OCI-LY7 (cell line): Measurements from ENCODE around the gene SHISA5. TPM values are rescaled to one million over a fixed set of nuclear protein-coding genes. Genes with fewer than 3 reads are reported as not detected.
"Not testable (repeated sequence)": the region's sequence is repeated elsewhere in the genome, so short reads cannot be mapped to it uniquely, and the experiment has no call there.

Experiments used
- BruUV-seq: library from RNA; stranded (reverse); fragments of 400-500 nt; replicated peaks from 2 replicates; lab custom pipeline; 2021; lab: Mats Ljungman, UMichigan
- CTCF ChIA-PET: fragments of 300-600 bp; sonication (Branson Sonifier 250); formaldehyde crosslinking; loops from one replicate; lab custom pipeline; 2022; ENCODE audit warnings: antibody characterized with exemption; ENCODE audit not compliant: unreplicated experiment; lab: Charles Lee
- POLR2A ChIA-PET: fragments of 300-600 bp; sonication (Branson Sonifier 250); formaldehyde crosslinking; loops from one replicate; lab custom pipeline; 2022; ENCODE audit warnings: antibody characterized with exemption; lab: Charles Lee
- DNase-seq: peaks from one replicate; pipeline ENCODE4 v3.0.0-alpha.2; 2015; ENCODE audit warnings: low spot score
- H2AFZ ChIP-seq: fragments of 200-600 bp; sonication (generic), shearing (Covaris generic); 2 replicates; pipeline ENCODE4 v1.6.1; 2014; ENCODE audit warnings: mild to moderate bottlenecking, antibody characterized with exemption, low read length, moderate library complexity
- H3K27ac ChIP-seq: fragments of 200-600 bp; sonication (generic); 2 replicates; pipeline ENCODE4 v1.5.1; 2014; ENCODE audit warnings: mixed run types, low read depth, mild to moderate bottlenecking, moderate library complexity, low read length, inconsistent platforms; ENCODE audit not compliant: poor library complexity, severe bottlenecking
- H3K36me3 ChIP-seq: fragments of 200-600 bp; sonication (generic); 2 replicates; pipeline ENCODE4 v1.6.1; 2014; ENCODE audit warnings: mild to moderate bottlenecking, antibody characterized with exemption, low read length, moderate library complexity, mixed read lengths; ENCODE audit not compliant: insufficient read depth
- H3K4me1 ChIP-seq: fragments of 200-600 bp; sonication (generic); 2 replicates; pipeline ENCODE4 v1.5.1; 2014; ENCODE audit warnings: mild to moderate bottlenecking, low read length; ENCODE audit not compliant: insufficient read depth, poor library complexity, severe bottlenecking
- H3K4me2 ChIP-seq: fragments of 200-600 bp; sonication (generic); 2 replicates; pipeline ENCODE4 v1.6.1; 2014; ENCODE audit warnings: mild to moderate bottlenecking, low read length
- H3K4me3 ChIP-seq: fragments of 200-600 bp; sonication (generic); 2 replicates; pipeline ENCODE4 v1.5.1; 2014; ENCODE audit warnings: mild to moderate bottlenecking, low read depth, low read length; ENCODE audit not compliant: poor library complexity, severe bottlenecking
- H3K79me2 ChIP-seq: fragments of 200-600 bp; sonication (generic); 2 replicates; pipeline ENCODE4 v1.6.1; 2016; ENCODE audit warnings: low read depth, mild to moderate bottlenecking, low read length, moderate library complexity, mixed read lengths; ENCODE audit not compliant: insufficient read depth
- H3K9me2 ChIP-seq: fragments of 200-600 bp; sonication (generic); 2 replicates; pipeline ENCODE4 v1.6.1; 2016; ENCODE audit warnings: mild to moderate bottlenecking, low read length, mixed read lengths; ENCODE audit not compliant: insufficient read depth
- H3K9me3 ChIP-seq: fragments of 200-600 bp; sonication (generic); 2 replicates; pipeline ENCODE4 v1.6.1; 2014; ENCODE audit warnings: mild to moderate bottlenecking, mixed run types, low read length, mixed read lengths
- H4K20me1 ChIP-seq: fragments of 200-600 bp; sonication (generic); 2 replicates; pipeline ENCODE4 v1.6.1; 2014; ENCODE audit warnings: mild to moderate bottlenecking, antibody characterized with exemption, low read length, moderate library complexity, mixed read lengths; ENCODE audit not compliant: insufficient read depth
- EZH2phosphoT487 ChIP-seq: fragments of 200-600 bp; sonication (generic); IDR thresholded peaks from 2 replicates; pipeline ENCODE4 v1.6.1; 2018; ENCODE audit warnings: low read depth, borderline replicate concordance, mild to moderate bottlenecking, mixed run types, antibody characterized with exemption, low read length, moderate library complexity, mixed read lengths
- intact Hi-C: fragments of 100-400 bp; cut with micrococcal nuclease; formaldehyde crosslinking; loops from one replicate; pipeline ENCODE4 v1.10.0; 2022; ENCODE audit not compliant: unreplicated experiment
- total RNA-seq, 2 experiments: library from RNA; depleted of rRNA in 1 of 2; stranded (reverse); fragments of >200 nt in 1 of 2; shearing (Covaris generic) in 1 of 2; gene quantifications; 2 replicates each; pipeline ENCODE4 v1.2.3, GENCODE V29; 2014 to 2022
- TF ChIP-seq, protein P1 (sequence below): fragments of 200-600 bp; sonication (generic); conservative IDR thresholded peaks from 2 replicates; pipeline ENCODE4 v1.5.1; 2014; ENCODE audit warnings: mild to moderate bottlenecking, antibody characterized with exemption, low read length, moderate library complexity, mixed read lengths

The SHISA5 gene
- total RNA-seq, 2 experiments from 2014 or later, result 97.3 to 102 TPM

DNA sequence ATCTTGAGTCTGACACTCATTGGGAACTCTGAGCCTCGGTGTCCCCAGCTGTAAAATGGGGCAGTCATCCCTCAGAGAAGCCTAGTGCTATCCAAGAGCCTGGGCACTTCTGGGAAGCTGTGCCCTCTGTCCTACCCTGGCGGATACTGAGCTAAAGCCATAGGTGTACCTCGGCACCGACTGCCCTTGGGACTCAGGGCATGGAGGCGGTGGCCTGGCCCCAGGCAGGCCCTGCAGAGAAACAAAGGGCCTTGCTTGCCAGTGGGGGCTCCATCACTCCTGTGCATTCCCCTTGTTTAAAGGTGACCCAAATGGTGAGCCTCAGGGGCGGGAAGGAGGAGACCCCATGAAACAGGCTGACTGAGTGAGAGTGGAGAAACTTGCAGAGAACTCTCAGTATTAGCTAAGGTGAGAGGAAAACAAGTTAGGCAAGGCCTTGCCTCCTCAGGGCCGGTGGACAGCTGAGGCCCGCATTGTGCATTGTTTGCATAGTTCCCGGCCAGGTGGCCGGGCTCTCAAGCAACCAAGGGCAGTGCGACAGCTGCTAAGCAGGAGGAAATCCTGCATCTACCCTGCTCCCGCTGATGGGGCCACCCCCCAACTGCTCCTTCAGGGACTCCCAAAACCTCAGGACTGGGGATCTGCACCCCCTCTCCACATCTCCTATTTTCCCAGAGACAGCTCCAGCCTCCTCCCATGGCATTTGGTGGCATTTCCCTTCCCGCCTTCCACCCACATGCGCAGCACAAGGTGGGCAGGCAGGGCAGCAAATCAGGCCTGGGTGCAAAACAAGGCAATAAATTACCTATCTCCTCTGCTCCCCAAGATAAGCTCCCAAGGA lies 48.4 kb upstream of the SHISA5 start:
- no TSS peak for BruUV-seq
- no peak overlapping the region for H3K4me3 ChIP-seq
- H3K9me2 ChIP-seq, result no peaks in the 10 kb centered on the region
- no peaks in the 10 kb centered on the region for H4K20me1 ChIP-seq
- no peak overlapping the region for H3K27ac ChIP-seq
- ChIA-PET POLR2A (interaction anchor here (0.6 kb wide), 1 partner anchor 15 kb away, joined by 3 read pairs; no protein-coding TSS in a partner anchor), CTCF (no interaction called here)
- TF ChIP-seq, protein P1, sequence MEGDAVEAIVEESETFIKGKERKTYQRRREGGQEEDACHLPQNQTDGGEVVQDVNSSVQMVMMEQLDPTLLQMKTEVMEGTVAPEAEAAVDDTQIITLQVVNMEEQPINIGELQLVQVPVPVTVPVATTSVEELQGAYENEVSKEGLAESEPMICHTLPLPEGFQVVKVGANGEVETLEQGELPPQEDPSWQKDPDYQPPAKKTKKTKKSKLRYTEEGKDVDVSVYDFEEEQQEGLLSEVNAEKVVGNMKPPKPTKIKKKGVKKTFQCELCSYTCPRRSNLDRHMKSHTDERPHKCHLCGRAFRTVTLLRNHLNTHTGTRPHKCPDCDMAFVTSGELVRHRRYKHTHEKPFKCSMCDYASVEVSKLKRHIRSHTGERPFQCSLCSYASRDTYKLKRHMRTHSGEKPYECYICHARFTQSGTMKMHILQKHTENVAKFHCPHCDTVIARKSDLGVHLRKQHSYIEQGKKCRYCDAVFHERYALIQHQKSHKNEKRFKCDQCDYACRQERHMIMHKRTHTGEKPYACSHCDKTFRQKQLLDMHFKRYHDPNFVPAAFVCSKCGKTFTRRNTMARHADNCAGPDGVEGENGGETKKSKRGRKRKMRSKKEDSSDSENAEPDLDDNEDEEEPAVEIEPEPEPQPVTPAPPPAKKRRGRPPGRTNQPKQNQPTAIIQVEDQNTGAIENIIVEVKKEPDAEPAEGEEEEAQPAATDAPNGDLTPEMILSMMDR, result no peak
- no peak for TF ChIP-seq EZH2phosphoT487
- no peaks in the 10 kb centered on the region for H3K79me2 ChIP-seq
- no peak overlapping the region for H3K4me2 ChIP-seq
- peaks cover 17% of the 10 kb centered on the region for H3K4me1 ChIP-seq
- no peak overlapping the region for H2AFZ ChIP-seq
- intact Hi-C loops, result no loop called here
- H3K9me3 ChIP-seq, result no peaks in the 10 kb centered on the region
- H3K36me3 ChIP-seq, result no peaks in the 10 kb centered on the region
- DNase-seq, result no peak

DNA sequence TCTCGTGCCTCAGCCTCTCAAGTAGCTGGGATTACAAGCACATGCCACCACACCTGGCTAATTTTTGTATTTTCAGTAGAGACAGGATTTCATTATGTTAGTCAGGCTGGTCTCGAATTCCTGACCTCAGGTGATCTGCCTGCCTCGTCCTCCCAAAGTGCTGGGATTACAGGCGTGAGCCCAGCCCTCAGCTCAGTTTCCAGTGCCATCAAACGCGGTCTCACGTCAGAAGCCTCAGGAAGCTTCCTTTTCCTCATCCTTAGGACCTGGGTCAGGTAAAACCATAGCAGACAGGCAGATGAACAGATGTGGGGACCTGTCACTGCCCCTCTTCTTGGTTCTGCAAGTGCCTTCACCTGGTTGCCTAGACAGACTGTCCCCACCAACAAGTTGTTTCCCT lies 47.7 kb upstream of the SHISA5 start:
- H3K36me3 ChIP-seq, H3K79me2 ChIP-seq, H3K4me2 ChIP-seq, H3K27ac ChIP-seq, intact Hi-C loops, H3K4me3 ChIP-seq, H3K9me3 ChIP-seq, H2AFZ ChIP-seq, H3K9me2 ChIP-seq, DNase-seq, BruUV-seq, H4K20me1 ChIP-seq: not testable (repeated sequence)
- POLR2A ChIA-PET, result interaction anchor here (0.6 kb wide), 1 partner anchor 45 kb away, joined by 3 read pairs; no protein-coding TSS in a partner anchor
- CTCF ChIA-PET, result interaction anchor here (0.6 kb wide), 1 partner anchor 89 kb away, joined by 4 read pairs; no protein-coding TSS in a partner anchor
- peaks cover 15% of the 10 kb centered on the region for H3K4me1 ChIP-seq

DNA sequence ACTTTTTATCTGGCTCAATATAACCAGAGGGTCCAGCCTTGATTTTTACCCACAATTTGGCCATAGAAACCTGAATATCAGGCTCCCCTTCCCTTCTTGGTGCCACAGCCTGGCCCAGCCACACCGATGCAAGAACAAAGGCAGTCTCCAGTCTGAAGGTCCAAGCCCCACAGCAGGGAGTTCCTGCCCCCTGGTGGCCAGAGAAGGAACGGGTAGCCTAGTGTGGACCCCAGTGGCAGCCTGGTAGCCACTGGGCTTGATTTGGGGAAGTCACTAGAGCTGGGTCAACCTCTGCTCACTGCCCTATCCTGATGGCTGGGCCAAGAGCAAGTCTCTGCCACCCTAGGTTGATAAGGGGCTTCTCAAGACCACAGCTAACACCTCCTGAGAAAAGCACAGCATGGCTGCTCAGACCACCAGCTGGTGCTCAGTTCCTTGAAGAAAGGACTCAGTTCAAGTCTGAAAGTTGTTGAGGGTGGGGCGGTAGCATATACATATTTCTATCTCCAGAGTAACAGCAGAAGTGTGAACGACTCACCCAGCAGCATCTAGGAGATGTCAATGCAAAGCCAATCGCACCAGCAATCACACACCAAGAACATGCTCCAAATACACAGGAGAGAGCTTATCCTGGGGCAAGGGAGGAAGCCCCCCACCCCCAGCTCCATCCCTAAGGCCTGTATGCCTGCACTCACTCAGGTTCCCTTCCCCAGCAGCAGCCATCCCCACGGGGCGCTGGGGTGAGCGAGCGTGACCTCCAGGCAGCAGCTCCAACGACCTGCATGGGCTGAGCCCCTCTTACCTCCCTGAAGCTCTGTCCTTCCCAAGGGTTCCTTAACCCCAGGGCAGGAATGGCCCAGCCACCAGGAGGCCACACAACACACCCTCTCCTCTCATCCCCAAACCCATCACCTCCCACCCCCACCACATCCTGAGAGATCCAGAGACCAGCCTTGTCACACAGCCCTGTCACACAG lies 45.0 kb upstream of the SHISA5 start:
- intact Hi-C loops, result loop anchor here (1.0 to 5.0 kb wide), 4 partner anchors 42 to 277 kb away; no protein-coding TSS in a partner anchor
- Histone ChIP-seq H3K4me2 (no peak overlapping the region), H3K27ac (no peak overlapping the region), H3K9me2 (no peaks in the 10 kb centered on the region), H3K4me3 (no peak overlapping the region), H4K20me1 (no peaks in the 10 kb centered on the region), H3K36me3 (no peaks in the 10 kb centered on the region), H3K9me3 (no peaks in the 10 kb centered on the region), H3K4me1 (no peaks in the 10 kb centered on the region), H3K79me2 (no peaks in the 10 kb centered on the region), H2AFZ (no peak overlapping the region)
- POLR2A ChIA-PET, result interaction anchor here (0.5 to 1.1 kb wide), 2 partner anchors 89 to 108 kb away, joined by 3 read pairs; no protein-coding TSS in a partner anchor
- BruUV-seq, result no TSS peak
- CTCF ChIA-PET, result interaction anchor here (1.0 to 1.8 kb wide), 3 partner anchors 41 to 113 kb away, joined by 3 to 9 read pairs (median 5); no protein-coding TSS in a partner anchor
- TF ChIP-seq, protein P1, result peak; percentile 98
- no peak for TF ChIP-seq EZH2phosphoT487
- DNase-seq, result peak; percentile 86
